Muscle of back (tissue), 11 donors: ENCODE results near the gene ATP6V0D1. TPM values are rescaled to one million over a fixed set of nuclear protein-coding genes. Genes with fewer than 3 reads are reported as not detected.

Experiments
- DNase-seq, 3 donors: peaks; one replicate each; pipeline versions ENCODE4 v3.0.0 to v3.0.0-alpha.2; 2013
- polyA plus RNA-seq, 10 donors: library from polyadenylated mRNA; unstranded; fragments of 120-200 nt; gene quantifications; one replicate each; pipeline ENCODE4 v1.2.1, GENCODE V29; 2013; ENCODE audit not compliant: insufficient read length in 10 of 10

ATP6V0D1 gene
- polyA plus RNA-seq, 10 donors = 51.9 to 64.9 (median 60.4) TPM

GRCh38 chr16:67445913-67446907 is 34.7 kb downstream of the ATP6V0D1 start:
- no peak for DNase-seq

GRCh38 chr16:67445441-67445912 is 35.5 kb downstream of the ATP6V0D1 start:
- no peak for DNase-seq

DNA sequence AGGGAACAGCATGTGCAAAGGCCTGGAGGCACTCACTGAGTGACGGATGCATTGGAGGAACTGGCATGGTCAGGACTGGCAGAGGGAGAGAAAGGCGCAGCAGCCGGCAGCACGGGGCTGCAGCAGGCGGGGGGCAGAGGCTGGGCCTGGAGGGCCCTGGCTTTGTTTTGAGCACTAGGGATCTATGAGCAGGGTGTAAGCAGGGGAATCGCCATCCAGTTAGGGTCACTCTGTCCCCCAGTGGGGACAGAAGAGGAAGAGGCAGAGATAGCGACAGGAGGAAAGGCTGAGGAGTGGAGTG is 35.9 kb downstream of the ATP6V0D1 start:
- DNase-seq = no peak

DNA sequence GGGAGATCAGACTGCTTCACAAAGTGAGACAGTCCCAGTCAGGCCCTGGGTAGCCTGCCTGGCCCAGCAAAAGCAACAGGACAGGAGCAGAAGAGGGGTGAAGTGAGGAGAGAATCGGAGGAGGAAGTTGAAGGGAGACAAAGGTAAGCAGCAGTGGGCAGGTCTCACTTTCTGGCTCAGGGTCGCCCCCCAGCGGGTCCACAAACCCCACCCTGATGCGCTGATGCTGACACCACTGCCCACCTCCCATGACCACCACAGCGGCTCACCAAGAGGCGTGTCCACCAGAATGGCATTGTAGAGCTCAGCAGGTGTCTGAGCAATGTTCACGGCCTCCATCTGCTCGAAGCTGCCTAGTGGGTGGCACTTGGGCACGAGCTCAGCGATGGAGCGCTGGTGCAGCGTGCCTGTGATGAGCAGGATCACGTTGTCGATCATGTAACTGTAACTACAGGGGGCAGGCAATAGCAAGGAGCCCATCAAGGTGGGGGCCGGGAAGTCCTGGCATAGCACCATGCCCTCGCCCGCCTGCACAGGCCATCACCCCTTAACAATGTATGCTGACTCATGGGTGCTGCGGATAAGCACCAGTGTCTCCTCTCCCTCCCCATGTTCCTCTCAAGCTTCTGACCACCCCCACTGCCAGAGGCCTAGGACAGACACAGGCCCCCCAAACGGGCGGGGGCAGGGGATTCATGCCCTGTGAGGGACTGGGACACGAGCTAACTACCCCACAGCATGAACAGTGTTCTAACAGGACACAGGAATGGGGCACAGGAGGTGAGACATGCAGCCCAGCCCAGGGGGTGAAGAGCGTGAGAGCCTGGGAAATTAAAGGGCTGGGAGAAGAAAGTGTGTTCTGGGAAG is 36.5 kb downstream of the ATP6V0D1 start:
- no peak for DNase-seq

GRCh38 chr16:67443265-67443664 is 37.7 kb downstream of the ATP6V0D1 start:
- peak; percentile 41 to 92 (median 83) for DNase-seq

DNA sequence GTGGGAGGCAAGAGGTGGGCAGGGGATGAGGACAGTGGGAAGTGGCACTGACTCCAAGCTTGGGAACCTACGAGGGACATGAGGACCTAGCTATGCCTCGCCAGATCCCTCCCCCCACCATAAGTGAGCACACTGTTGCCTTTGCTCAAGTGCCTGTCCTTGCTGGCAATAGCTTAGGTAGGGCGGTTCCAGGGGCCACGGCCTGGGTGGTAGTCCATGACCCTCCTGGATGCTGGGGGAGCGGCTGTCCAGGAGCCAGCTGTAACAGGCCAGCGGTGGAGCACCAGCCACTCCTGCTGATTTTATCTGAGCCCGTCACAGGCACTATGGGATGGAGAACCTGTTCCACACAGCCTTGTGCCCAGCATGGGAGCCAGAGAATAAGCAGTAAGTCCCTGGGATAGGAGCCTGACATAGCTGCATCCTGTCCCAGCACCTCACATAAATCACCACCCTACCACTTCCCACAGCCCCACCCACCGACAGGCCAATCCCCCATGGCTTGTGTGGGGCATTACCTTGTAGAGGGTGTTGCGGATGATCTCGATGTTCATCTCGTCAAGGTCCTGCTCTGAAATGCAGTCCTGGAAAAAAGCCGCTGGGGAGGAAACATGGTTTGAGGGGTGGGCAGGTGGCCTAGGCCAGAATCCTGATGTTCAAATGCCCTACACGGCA is 38.2 kb downstream of the ATP6V0D1 start:
- DNase-seq = no peak

DNA sequence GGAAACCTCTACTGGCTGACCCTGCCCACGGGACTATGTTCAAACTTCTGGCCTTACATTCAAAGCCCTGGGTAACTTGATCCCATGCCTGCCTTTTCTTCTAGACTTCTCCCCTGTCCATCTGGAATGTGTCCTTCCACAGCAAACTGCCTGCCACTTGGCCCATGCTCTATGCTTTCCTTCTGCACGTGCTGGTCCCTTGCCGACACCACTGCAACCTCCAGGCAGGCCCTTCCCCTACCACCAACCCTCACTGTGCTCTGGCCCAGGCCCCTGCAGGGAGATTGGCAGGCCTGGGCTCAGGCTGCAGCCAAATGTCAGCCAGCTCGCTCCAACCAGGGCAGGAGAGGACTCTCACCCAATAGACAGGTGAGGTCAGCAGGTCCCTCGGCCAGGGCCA is 39.0 kb downstream of the ATP6V0D1 start:
- peak in 1 of 3 donors; percentile 57 for DNase-seq

DNA sequence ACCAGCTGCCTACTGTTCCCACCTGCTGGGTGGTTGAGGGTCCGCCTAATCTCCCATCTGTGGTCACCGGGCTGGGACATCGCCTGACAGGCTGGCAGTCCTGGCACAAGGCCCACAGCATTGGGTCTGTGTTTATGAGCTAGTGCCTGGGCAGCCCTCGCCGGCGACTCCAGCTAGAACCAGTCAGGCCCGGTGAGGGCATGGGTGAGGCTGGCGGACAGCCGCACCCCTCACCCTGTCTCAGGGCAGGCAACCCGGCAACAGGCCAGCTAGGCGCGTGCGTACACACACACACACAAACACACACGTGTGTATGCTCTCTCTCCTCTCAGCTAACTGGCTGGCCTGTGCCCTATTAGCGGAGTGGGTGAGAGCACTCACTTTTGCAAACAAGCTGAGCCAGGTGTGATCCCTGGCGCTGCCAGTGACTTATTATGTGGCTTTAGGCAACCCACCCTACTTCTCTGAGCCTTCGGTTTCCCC is 39.6 kb downstream of the ATP6V0D1 start:
- peak in 2 of 3 donors; percentile 75 for DNase-seq

GRCh38 chr16:67438824-67439393 is 42.0 kb downstream of the ATP6V0D1 start:
- no peak for DNase-seq

GRCh38 chr16:67438098-67438791 is 42.7 kb downstream of the ATP6V0D1 start:
- no peak for DNase-seq

DNA sequence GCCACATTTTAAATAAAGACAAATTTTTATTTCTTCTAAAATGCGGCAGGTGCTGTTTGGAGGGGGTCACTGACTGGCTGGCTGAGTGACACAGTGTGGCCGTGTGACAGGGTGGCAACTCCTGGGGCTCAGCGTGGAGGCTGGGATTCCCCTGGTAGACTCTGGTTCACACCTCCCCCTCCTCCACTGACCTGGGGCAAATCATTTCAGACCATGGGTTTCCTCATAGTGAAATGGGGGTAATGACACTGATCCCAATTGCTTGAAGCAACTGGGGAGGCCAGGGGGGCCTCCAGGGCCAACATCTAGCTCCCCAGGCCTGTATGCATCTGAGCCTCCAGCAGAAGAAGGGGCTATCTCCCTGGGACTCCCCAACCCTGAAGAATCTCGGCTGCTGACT is 43.4 kb downstream of the ATP6V0D1 start:
- DNase-seq = no peak

DNA sequence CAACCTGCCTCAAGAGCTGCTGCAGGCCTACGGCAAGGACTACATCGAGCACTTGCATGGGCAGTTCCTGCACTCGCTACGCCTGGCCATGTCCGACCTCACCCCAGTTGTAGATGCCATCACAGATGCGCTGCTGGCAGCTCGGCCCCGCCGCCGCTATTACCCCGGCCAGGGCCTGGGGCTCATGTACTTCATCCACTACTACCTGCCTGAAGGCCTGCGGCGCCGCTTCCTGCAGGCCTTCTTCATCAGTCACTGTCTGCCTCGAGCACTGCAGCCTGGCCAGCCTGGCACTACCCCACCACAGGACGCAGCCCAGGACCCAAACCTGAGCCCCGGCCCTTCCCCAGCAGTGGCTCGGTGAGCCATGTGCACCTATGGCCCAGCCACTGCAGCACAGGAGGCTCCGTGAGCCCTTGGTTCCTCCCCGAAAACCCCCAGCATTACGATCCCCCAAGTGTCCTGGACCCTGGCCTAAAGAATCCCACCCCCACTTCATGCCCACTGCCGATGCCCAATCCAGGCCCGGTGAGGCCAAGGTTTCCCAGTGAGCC is 44.2 kb downstream of the ATP6V0D1 start:
- DNase-seq = no peak

- DNase-seq = no peak
Measured at GRCh38 chr16:67435758-67436164, 45.2 kb downstream of the ATP6V0D1 start.

- DNase-seq = no peak
Measured at GRCh38 chr16:67433131-67433719, 47.7 kb downstream of the ATP6V0D1 start.

DNA sequence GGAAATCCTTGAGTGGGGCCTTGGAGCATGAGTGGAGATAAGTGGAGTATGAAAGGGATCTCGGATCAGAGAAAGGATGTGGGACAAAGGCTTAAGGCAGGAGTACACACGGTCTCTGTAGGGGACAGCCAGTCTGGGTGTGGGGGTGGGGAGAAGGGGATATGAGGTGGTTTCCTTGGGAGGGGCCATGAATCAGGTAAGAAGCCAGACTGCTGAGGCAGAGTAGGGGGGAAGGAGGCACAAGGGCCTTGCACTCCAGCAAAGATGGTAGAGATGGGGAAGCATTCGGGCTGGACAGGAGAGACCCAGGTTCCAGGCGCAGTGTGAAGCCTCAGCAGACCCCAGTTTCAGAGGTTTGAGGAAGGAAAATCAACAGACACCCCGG is 48.5 kb downstream of the ATP6V0D1 start:
- no peak for DNase-seq

DNA sequence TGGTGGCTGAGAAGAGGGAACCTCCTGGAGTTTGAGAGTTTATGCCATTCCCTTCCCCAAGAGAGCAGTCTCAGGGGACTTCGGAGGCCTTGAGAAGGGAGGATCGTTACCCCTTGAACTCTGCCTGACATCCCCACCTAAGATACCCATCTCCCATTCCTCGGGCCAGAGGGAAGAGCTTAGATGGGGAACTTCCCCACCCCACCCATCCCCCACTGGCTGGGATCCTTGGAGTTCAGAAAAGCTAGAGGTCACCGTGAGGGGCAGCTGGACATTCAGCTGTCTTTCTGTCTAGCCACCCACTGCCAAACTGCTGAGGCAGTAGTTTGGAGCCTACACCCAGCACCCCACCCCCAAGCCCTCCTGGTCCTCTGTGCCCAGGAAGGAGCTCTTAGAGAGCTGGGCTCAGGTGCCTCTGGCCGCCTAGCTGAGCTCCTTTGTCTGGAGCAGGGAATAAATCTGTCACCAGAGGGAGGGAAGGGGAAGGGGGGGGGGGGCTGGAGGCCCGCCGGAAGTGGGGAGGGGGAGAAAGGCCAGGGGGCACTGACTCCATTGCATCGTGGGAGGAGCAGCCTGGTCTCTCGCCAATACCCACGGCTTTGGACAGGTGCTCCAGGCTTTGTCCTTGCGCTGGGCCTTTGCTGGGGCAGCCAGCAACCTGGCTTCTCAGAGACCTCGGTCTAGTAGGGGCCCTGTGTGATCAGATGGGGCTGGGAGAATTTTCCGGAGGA is 49.0 kb downstream of the ATP6V0D1 start:
- DNase-seq = no peak

- peak; percentile 42 to 69 (median 47) for DNase-seq
Measured at GRCh38 chr16:67430977-67431774, 49.8 kb downstream of the ATP6V0D1 start, which contains the start of gene HSD11B2. Gene HSD11B2 (plus strand): TSS chr16:67431121. CDS start chr16:67431249, 128 bp downstream.

DNA sequence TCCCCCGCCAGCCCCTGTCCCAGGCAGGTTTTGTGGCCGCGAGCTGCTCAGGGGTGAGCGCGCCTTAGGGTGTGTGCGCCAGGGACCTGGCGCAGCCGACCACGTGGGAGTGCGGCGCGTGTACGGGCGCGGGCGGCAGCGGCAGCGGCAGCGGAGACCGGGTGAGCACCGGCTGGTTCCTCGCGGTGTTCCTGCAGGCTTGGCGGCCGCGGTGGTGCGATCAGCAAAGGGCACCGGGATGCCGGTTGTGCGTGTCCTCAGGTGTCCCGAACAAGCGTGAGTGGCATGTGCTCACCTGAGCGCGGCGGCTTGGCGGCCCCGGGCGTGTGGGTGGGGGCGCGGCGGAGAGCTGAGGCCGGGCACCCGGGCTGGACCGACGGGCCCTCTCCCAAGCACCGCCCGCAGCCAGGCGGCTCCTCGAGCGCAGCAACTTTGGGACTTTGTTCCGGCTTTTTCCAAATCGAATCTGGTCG is 50.4 kb downstream of the ATP6V0D1 start:
- DNase-seq = no peak
